HG02623 (cell line): ENCODE measurements around the gene PLXNA2.

Source experiments
- ATAC-seq: cut with Tn5 transposase; IDR thresholded peaks from one replicate; pipeline ENCODE4 v1.9.1; 2021; ENCODE audit warnings: moderate library complexity; ENCODE audit not compliant: unreplicated experiment

The PLXNA2 gene

DNA sequence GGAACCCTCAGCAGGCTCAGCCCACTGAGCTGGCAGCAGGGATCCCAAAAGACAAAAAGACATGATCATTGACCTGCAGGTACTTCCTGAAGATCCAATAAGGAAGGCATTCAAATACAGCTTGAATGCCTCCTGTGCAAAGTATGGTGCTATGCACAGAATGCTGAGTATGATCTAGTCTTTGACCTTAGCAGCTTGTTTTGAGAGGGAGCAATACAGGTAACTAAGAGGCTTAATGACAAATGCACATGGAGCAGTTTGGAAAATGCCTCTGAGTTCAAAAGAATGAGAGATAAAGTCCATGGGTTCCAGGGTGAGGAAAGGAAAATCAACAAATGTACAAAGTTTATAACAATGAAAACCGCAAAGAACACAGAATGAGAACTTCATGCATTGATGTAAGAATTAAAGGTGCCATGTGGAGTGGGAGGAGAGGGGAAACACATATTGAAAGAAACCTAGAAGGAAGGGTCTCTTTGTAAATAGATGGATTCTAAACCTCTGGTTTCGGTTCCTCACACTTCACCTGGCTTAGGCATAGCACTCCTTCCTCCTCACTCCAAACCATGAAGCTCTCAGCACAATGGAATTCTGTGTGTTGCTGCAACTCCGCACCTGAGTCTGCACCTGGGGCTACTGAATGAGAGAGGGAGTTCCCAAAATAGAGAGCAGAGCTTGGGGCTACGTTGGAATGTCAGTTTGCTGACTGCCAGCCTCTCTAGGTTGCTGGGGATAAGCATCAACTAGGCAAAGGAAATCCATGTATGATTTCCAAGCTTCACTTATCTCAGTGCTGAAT, 77.6 kb downstream of the PLXNA2 start:
- no peak for ATAC-seq

DNA sequence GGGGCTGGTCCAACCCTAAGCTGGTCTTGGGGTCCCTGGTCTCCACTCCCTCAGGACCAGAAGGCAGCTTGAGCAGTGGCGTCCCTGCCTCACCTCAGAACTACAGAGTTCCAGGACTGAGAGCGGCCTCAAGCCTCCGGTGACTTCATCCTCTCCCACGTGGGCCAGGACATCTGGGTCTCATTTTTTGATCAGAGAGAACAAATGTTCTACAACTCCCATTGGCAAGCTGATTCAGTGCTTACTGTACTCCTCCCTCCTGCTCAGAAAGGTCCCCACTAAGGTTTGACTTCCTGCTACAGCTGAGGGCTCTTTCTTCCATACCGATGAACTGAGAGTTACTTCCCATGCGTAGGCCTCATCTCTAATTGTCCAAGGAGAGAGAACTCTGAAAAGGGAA, 78.5 kb downstream of the PLXNA2 start:
- ATAC-seq, result no peak

DNA sequence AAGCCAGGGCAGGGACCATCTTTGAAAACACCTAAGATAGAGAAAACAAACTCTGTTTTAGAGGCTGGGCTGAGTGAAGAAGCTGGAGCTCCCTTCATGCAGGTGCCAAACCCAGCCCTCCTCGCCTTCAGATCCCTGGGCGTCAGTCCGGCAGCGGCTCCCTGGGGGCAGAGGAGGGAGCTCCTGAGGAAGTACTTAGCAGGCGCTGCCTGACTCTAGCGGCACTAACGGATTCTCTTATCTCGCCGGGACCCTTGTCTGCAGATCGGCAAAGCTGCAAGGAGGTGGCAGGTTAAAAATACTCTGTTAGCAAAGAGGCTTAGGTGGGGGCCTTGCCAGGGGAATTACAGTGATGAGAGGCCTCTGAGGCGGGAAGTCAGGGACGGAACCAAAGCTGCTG, 79.6 kb downstream of the PLXNA2 start:
- ATAC-seq, result no peak

DNA sequence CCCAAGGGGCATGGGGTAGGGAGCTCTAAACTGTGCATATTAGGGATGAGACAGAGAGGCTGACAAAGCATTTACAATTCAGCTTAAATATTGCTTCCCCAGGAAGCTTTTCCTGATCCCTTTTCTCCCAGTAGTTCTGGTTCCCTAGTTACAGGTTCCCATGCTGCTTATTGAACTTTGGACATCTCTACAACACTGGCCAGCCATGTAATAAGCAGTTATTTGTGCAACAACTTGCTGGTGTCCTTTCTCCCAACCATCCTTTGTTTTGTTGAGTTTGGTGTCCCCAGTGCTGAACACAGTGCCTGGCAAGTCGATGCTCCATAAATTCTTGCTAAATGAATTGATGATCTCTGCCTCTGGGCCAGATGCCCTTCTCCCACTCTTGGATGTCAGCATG, 80.6 kb downstream of the PLXNA2 start:
- ATAC-seq, result no peak

DNA sequence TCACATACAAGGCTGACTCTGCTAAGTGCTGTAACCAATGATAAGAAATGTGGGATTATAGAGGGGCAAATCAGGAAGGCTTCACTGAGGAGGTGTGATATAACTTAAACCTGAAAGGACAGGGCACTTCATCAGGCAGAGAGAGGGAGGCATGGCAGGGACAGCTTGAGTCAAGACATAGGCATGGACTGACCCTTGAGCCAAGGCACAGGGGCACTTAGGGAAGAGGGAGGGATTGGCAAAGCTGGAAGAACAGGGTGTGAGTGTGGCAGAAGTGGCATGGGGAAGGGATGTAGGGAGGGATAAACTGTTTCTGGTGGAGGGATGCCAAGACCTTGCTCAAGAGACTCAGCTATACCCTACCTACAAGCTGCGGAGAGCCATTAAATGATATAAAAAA, 81.3 kb downstream of the PLXNA2 start:
- no peak for ATAC-seq

DNA sequence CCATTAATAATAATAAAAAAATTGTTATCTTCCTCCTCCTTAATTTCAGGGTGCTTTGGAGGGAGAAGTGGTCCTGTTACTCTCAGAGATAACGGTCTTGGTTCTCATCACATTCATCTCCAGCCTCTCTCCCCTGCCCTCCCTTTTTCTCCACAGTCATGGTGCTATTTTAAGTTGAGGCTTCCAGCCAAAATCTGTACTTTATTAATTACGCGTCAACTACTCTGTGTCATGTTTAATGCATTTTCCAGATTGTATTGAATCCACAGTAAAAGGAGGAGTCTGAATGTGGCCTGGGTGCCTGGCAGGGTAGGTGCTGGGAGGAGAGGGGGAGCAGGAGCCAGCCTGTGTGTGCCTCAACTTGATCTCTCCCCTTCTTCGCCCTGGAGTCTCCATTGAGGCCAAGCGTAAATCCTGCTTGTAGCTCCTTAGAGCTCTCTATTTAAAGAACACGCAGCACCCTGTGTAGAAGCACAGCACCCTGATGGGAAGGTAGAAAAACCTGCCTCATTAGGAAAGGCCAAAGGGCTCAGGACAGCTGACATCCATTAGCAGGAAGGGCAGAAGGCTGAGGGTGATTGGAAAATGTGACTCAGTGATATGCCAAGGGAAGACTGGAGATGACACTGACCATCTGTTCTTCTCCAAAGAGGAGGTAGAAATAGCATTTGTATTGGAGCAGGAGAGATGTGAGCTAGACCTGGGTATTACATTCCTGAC, 82.4 kb downstream of the PLXNA2 start:
- no peak for ATAC-seq

DNA sequence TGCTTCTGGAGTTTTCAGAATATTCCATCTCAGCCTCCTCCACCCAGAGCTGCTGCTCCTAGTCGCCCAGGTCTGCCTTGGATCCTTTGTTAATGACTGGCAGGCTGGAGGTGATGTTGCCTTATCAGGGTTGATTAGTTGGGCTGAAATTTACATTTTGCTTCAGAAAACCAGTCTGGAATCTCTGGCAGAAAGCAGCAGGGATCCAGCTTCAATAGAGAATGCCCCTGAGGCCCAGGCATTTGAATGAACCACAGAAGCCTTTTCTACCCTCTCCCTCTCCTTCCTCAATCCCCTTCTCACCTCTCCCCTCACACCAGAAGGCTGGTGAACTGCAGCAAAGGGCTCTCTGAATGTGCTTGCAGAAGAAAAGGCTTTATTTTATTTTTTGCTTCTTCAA, 83.2 kb downstream of the PLXNA2 start:
- ATAC-seq, result no peak

DNA sequence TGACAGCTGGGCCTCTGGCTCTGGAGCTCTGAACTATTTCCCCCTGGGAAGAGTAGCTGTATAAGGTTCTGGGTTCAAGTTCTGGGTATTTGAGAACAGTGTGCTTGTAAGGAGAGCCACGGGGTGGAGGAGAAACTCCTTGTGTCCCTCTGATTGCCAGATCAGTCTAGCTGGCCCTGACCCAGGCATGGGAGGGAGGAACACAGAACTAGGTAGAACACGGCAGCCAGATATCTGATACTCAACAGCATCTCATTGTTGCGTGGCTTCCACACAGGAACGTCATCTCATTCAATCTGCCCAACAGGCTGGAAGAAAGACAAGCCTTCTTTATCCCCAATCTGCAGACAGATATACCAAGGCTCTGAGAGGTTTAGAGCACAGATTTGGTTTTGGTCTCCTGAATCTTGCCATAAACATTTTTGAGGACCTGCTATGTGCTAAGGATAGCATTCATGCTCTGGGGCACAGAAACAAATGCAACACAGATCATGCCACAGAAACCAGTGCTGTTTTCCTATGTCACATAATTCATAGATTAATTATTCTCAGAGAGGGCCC, 83.8 kb downstream of the PLXNA2 start:
- no peak for ATAC-seq

DNA sequence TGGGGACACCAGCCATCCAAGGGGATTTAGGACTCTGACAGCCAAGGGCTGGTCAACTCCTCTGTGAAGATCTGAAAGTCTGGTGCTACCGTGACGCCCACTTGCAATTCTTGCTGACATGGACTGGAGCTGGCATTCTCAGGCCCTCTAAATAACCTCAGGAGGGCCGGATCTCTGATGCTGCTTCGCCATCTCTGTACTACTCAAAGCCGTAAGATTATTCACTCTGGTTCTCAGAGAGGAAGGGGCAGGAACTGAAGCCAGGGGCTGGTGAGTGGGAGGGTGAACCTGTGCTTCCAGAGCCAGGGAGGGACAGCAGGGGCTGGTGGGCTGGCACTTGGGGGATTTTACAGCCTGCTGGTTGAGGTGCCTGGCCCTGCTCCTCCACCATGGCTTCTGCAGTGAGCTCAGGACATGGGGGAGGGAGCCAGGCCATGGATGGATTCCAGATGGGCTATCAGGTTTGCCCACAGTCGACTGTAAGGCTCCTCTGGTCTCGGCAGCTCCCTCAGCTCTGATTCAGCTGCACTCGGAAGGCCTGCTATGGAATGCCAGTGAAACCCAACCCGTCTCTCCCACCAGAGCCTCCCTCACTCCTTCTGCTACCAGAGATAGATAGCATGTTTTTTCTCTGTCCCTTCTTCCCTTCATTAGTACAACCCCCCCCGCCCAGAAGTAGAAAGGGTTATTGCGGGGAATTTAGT, 84.5 kb downstream of the PLXNA2 start:
- no peak for ATAC-seq

DNA sequence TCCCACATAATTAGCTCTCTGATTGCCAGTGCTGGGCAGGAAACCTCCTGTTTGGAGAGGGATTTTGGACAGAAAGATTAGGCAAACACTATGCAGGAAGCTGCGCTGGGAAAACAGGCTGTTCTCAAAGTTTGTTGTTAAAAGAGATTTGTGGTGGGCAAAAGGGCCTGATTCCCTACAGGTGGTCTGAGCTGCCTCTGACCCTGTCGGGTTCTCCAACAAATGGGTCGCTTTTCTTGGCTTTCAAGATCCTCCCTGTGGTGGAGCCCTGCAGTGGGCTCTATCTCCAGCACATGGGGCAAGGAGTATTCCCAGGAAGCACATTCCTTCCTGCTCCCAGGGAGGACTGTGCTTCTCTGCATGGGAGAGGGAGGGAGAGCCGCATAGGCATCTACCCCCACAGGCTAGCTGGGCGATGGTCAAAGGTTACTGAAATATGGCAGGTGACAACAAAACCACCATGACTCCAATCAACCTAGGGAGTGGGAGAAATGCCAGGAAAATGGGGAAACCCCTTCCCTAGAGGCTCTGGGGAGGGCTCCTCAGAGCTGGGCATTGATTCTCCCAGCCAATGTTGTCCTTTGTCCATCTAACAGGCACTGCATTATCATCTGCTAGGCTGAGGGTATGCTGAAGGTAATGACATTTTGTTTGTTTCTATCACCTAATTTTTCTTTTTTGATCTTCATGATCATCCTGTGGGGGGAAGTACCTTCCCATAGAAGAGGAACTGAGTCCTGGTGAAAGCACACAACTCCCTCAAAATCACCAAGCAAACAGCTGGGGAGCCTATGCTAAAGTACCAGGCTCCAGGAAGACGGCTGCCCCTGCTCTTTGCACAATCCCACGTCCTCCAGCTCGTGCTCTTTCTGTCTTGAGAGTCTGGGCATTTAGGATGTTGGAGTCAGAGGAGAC, 85.3 kb downstream of the PLXNA2 start:
- ATAC-seq, result no peak

DNA sequence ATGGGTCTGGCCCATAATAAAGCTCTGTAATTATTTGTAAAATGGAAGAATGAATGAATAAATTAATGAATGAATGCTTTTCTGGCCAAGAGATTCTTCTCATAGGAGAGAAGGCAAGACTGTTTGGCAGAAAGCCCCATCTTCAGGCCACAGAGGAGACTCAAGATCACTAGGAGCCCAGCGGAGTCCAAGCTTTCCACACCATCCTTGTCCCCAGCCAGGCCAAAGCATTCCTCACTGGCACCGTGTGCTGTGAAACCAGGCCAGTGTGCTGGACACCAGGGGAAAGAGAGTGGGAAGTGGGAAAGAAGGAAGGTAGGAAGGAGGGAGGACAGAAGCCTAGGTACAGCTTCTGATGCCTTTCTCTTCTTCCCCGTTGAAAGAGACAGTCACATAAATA, 86.4 kb downstream of the PLXNA2 start:
- no peak for ATAC-seq

DNA sequence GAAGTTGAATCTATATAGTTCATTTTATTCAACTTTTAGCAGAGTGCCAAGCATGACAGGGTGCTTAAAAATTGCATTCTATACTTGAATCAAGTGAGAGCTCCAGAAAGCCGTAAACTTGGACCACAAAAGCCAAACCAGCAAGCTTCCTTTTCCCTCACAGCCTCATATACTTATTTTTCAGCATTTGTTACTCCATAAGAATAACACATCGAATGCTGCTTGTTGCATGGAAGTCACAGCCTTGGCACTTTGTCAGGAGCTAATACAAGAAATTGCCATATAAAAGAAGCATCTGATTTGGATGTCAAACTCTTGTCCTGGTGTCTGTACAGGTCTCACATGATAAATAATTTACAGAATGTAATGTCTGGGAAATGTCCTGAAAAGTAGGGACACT, 87.4 kb downstream of the PLXNA2 start:
- no peak for ATAC-seq

DNA sequence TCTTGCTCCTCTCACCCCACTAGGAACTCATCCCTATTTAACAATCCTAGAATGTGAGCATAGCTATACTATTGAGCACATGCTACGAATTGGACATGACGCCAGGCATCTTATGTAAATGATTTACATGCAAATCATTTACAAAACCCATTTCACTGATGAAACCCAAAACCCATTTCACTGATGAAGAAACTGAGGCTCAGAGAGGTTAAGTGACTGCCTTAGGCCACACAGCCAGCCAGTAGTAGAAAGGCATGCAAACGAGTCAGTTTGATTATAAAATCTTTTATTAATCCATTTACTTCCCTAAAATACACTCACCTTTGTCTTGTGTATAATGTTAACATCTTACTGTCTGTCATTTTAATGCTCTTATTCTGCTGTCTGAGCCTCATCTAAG, 87.9 kb downstream of the PLXNA2 start:
- ATAC-seq, result no peak

DNA sequence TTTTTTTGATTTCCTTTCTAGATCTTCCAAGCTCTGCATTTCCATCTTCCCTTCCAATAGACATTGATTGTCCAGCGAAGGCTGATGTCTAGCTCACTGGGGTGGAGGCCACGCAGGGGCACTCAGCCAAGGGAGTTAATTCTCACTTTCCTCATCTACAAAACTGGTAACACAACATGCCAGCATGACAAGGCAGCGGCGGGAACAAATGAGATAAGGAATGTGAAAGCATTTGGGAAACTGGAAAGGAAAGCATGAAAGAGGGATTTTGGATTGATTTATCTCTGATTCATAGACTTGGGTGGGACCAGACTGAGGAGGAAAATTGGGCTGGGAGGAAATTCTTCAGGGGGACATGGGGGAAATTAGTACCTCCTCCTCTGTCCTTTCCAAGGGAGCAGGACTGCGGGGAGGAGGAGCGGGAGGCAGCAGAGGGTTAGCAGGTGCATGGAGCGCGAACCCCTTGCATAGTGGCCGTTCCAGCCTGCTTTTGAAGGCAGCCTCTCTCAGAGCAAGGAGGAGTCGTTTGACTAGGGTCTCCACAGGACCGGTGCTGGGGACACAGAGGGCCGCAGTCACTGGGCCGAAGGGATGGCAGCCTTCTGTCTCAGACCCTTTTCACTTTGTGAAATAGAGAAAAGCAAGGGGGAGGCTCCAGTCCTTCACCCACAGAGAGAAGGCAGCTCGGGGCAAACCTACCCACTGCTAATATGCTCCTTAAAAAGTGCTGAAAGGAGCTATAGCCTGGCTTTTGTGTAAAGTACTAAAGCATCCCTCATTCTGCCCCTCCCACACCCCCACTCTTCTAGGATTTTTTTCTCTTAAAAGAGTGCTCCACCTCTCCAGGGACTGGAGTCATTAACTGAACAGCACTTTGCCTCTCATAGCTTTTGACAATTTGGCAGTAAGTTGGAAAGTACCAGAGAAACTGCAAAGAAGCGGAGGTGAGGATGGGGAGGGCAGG, 89.2 kb downstream of the PLXNA2 start:
- ATAC-seq, result no peak

DNA sequence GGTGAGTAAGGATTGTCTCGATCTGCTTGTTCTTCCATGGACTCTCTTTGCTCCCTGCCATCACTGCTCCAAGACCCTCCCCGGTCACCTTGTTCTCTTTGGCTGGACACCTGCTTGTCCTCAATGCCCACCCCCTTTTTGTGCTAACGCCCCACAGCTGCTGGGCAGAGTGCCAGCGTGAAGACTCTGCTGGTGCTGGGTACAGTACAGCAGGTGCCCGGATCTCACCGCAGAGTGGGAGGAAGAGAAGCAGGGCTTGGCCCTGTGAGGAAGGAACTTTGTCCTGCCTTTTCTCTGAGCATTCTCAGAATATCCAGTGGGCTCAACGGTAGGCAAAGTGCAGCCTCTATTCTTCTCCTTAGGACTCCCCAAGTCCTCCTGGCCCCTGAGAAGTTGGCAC, 90.1 kb downstream of the PLXNA2 start:
- no peak for ATAC-seq

DNA sequence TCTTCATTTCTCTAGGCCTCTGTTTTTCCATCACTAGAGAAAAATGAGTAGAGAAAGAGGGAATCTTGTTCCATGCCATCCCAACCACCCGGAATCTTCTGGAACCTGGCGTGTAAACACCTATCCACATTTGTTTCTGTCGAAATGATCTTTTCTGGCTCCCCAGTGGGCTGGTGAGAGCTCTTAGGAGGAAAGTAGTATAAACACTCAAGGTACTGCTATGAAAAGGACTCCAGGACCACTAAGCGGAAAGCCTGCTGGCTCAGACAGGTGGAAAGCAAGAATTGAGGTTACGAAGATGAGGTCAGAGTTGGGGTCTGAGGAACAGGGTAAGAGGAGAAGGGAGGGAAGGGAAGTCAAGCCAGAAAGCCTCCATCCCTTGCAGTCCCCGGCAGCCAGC, 90.8 kb downstream of the PLXNA2 start:
- no peak for ATAC-seq

DNA sequence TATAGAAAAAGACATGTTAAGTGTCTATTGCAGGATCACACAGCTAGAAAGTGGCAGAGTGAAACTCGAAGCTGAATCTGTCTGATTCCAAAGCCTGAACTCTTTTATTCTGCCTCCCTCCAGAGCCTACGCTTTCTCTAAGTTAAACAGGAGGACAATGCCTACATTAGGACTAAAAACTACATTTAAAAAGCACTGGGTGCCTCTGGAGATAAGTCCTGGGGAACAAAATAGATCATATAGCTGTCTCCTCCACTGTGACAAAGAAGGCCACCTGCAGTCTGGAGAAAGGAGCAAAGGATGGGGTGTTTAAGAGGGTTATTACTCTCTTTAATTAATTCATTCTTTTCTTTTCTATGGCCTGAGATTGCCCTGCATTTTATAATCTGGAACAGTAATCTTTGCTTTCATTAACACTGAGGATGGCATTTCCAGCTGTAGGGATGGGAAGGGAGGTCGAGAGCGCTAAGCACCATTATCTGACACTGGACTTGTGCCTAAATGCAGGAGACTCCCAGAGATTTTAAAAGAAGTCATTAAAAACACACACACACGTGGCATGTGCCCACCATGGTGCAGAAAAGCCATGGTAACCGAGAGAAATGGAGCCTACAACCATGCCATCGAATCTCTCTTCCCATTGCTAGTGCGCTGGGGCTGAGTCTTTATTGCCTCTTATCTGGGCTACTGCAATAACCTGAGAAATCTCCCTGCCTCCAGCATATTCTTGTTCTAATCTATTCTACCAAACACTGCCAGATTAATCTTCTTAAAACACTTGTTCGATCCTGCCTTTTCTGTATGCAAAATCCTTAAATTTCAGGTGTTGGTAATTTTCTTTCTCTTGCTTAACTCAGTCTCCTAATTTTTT, 92.2 kb downstream of the PLXNA2 start:
- no peak for ATAC-seq

DNA sequence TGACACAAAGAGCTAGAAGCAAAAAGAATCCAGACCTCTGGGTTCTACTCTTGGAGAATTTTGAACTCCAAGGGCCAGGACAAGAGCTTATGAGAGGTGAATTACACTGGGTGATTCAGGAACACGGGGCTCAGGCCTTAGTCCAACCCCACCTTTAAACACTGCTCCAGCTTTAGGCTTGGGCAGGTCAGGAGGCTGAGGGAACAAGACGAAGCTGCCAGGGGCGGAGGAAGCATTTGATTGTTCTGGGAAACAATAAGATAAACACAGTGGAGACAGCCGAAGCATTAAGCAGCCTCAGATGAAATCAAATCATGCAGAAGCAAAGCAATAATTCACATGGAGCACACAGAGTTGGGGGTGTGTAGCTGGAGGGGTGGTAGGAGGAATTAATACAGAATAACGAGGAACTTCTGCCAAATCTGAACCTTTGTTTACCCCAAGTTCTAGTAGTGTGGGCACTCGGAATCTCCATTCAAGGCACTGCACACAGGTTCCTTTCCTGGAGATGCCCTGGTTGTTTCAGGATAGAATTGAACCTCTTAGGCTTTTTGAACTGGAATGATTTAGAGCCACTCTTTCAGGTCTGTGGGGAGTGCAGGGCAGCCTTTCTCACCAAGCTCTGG, 93.2 kb downstream of the PLXNA2 start:
- ATAC-seq, result no peak
